Measurements from ENCODE around the gene GPR152. TPM values are rescaled to one million over a fixed set of nuclear protein-coding genes. Genes with fewer than 3 reads are reported as not detected.
"Not testable (repeated sequence)": the region's sequence is repeated elsewhere in the genome, so short reads cannot be mapped to it uniquely, and the experiment has no call there.

GPR152 gene

GRCh38 chr11:67402192-67402839, 50.2 kb downstream of the GPR152 start:
- not testable (repeated sequence) for H3K14ac ChIP-seq (ENCODE audit: low read length); H4K8ac ChIP-seq (ENCODE audit: low read depth, low read length); H2BK5ac ChIP-seq (ENCODE audit: low read length); H3K4ac ChIP-seq (ENCODE audit: low read length); H3K23ac ChIP-seq (ENCODE audit: low read depth, low read length, poor library complexity); DNase-seq (ENCODE audit: low spot score); H3K9me3 ChIP-seq (replicated peaks in 1 of 2; ENCODE audit: control insufficient read depth in 2 of 2, insufficient read depth in 1 of 2, low read depth in 1 of 2, low read length in 2 of 2); H4K91ac ChIP-seq (ENCODE audit: low read depth, low read length, poor library complexity); H3K27me3 ChIP-seq (ENCODE audit: control insufficient read depth in 3 of 3, insufficient read depth in 3 of 3, low read depth in 1 of 3, low read length in 3 of 3); H2BK120ac ChIP-seq (ENCODE audit: low read depth, low read length); H2BK12ac ChIP-seq (ENCODE audit: low read length)
- Histone ChIP-seq H2AK5ac (ENCODE audit: low read depth, low read length) (peak overlapping the region; percentile 93), H2BK15ac (ENCODE audit: low read length) (peak overlapping the region; percentile 96), H3K9ac (ENCODE audit: low read depth, low read length, poor library complexity) (peak overlapping the region; percentile 50), H3K4me1 (ENCODE audit: control insufficient read depth in 2 of 2, insufficient read depth in 1 of 2, low read depth in 1 of 2, low read length in 2 of 2) (peaks cover 10 to 31% of the 10 kb centered on the region in 2 donors), H3K4me3 (ENCODE audit: low read length in 2 of 2) (peak overlapping the region; percentile 37), H3K4me2 (ENCODE audit: insufficient read depth, low read length, poor library complexity, severe bottlenecking) (peak overlapping the region; percentile 48), H2AFZ (ENCODE audit: low read length) (peak overlapping the region; percentile 86), H3K27ac (replicated peaks; ENCODE audit: low read length) (peak overlapping the region; percentile 58), H3K18ac (ENCODE audit: low read length) (peak overlapping the region; percentile 81), H3K36me3 (replicated peaks in 1 of 2; ENCODE audit: control insufficient read depth in 2 of 2, insufficient read depth in 2 of 2, low read length in 2 of 2) (peaks cover 28 to 34% of the 10 kb centered on the region in 2 donors), H3K79me1 (ENCODE audit: low read depth, low read length) (peaks cover 14% of the 10 kb centered on the region)
- WGBS, 2 donors (ENCODE audit: extremely low coverage in 2 of 2, insufficient read length in 2 of 2, insufficient replicate concordance in 1 of 2), result no CpG with 5 or more reads among the region's 19 CpGs

- H3K23ac ChIP-seq (ENCODE audit: low read depth, low read length, poor library complexity), result peak within 1 kb of the TSS; percentile 98
- H2BK15ac ChIP-seq (ENCODE audit: low read length), result peak within 1 kb of the TSS; percentile 96
- H3K4me1 ChIP-seq (ENCODE audit: control insufficient read depth in 2 of 2, insufficient read depth in 1 of 2, low read depth in 1 of 2, low read length in 2 of 2), result peaks cover 10 to 31% of the 10 kb centered on the region in 2 donors
- H4K91ac ChIP-seq (ENCODE audit: low read depth, low read length, poor library complexity), result no peak within 1 kb of the TSS
- peak within 1 kb of the TSS; percentile 22 for H2BK12ac ChIP-seq (ENCODE audit: low read length)
- H2AFZ ChIP-seq (ENCODE audit: low read length), result peak within 1 kb of the TSS; percentile 98
- peak within 1 kb of the TSS; percentile 91 for H2BK120ac ChIP-seq (ENCODE audit: low read depth, low read length)
- H3K9me3 ChIP-seq (replicated peaks in 1 of 2; ENCODE audit: control insufficient read depth in 2 of 2, insufficient read depth in 1 of 2, low read depth in 1 of 2, low read length in 2 of 2), result no peaks in the 10 kb centered on the region
- WGBS, 2 donors (ENCODE audit: extremely low coverage in 2 of 2, insufficient read length in 2 of 2, insufficient replicate concordance in 1 of 2), result no CpG with 5 or more reads among the region's 73 CpGs
- H3K27ac ChIP-seq (replicated peaks; ENCODE audit: low read length), result peak within 1 kb of the TSS; percentile 58
- DNase-seq (ENCODE audit: low spot score), result peak; percentile 90
- H3K4me2 ChIP-seq (ENCODE audit: insufficient read depth, low read length, poor library complexity, severe bottlenecking), result peak within 1 kb of the TSS; percentile 93
- no peak within 1 kb of the TSS for H4K8ac ChIP-seq (ENCODE audit: low read depth, low read length)
- H3K36me3 ChIP-seq (replicated peaks in 1 of 2; ENCODE audit: control insufficient read depth in 2 of 2, insufficient read depth in 2 of 2, low read length in 2 of 2), result peaks cover 30 to 41% of the 10 kb centered on the region in 2 donors
- peaks cover 13% of the 10 kb centered on the region for H3K79me1 ChIP-seq (ENCODE audit: low read depth, low read length)
- H3K18ac ChIP-seq (ENCODE audit: low read length), result peak within 1 kb of the TSS; percentile 98
- peak within 1 kb of the TSS; percentile 97 for H3K14ac ChIP-seq (ENCODE audit: low read length)
- H2BK5ac ChIP-seq (ENCODE audit: low read length), result peak within 1 kb of the TSS; percentile 93
- no peaks in the 10 kb centered on the region for H3K27me3 ChIP-seq (ENCODE audit: control insufficient read depth in 3 of 3, insufficient read depth in 3 of 3, low read depth in 1 of 3, low read length in 3 of 3)
- H3K4ac ChIP-seq (ENCODE audit: low read length), result peak within 1 kb of the TSS; percentile 66
- peak within 1 kb of the TSS; percentile 94 for H3K9ac ChIP-seq (ENCODE audit: low read depth, low read length, poor library complexity)
- H2AK5ac ChIP-seq (ENCODE audit: low read depth, low read length), result peak within 1 kb of the TSS; percentile 93
- peak within 1 kb of the TSS; percentile 85 to 94 for H3K4me3 ChIP-seq (ENCODE audit: low read length in 2 of 2)
These were observed 50.9 kb downstream of the GPR152 start, which contains the start of gene PPP1CA for GRCh38 chr11:67401495-67402191. Gene PPP1CA (minus strand): TSS chr11:67401858. CDS start chr11:67401782, 76 bp downstream.

Small RNA genes lying within 50 kb of the gene (small RNA-seq; reads per million reads assigned to genes)
- not detected for gene MIR6752 (ENCODE audit: insufficient read depth)
